DMS79 (cell line): ENCODE results near the gene SLC35G6.
"Not testable (repeated sequence)": the region's sequence is repeated elsewhere in the genome, so short reads cannot be mapped to it uniquely, and the experiment has no call there.

Source experiments
- DNase-seq: peaks from one replicate; lab custom pipeline; 2025; lab: John Stamatoyannopoulos, UW

SLC35G6 gene

DNA sequence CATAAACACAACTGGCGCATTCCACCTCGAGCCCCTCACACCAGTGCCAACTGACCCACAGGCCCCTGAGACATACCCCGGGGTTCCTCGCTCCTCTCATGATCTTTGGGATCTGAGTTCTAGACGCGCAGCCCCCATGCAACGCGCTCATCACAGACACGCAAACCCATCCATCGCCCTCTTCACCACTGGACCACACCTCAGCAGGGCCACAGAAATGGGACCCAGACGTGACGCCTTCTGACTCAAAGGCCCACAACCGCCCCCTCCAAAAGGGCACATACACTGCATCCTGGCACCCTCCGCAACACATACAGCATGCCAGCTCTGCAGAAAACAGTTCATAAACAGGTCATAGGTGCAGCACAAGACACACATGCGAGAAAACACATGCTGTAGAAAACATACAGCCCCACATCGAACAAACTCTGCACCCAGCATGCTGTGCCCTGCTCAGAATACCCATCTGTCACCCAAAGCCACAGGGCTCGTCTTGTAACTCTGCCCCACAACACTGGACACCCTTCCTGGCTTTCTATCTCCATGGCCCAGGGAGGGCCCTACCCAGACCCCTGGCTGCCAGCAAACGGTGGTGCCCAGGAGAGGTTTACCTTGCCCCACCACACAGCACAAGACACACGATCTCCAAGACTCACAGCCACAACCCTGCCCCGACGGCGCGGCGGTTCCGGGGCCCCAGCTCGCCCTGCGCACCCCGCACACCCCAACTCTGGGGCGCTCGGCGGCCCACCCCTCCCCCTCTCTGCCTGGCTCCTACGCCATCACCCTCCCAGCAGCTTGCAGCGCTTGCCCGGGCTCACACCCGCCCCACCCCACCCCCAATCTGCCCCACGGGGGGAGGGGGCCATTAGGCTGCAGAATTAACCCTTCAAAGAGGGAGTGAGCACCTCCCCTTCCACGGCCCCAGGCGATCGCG lies 2.7 kb upstream of the SLC35G6 start:
- DNase-seq: no peak

- no peak for DNase-seq
These were observed 1.8 kb upstream of the SLC35G6 start, which contains the start of gene ZBTB4 for GRCh38 chr17:7479213-7480088. ZBTB4 (minus strand) TSS chr17:7479631; CDS start chr17:7466801, 12,830 bp downstream.

- DNase-seq: no peak
These were observed 1.2 kb upstream of the SLC35G6 start for GRCh38 chr17:7480089-7480384.

DNA sequence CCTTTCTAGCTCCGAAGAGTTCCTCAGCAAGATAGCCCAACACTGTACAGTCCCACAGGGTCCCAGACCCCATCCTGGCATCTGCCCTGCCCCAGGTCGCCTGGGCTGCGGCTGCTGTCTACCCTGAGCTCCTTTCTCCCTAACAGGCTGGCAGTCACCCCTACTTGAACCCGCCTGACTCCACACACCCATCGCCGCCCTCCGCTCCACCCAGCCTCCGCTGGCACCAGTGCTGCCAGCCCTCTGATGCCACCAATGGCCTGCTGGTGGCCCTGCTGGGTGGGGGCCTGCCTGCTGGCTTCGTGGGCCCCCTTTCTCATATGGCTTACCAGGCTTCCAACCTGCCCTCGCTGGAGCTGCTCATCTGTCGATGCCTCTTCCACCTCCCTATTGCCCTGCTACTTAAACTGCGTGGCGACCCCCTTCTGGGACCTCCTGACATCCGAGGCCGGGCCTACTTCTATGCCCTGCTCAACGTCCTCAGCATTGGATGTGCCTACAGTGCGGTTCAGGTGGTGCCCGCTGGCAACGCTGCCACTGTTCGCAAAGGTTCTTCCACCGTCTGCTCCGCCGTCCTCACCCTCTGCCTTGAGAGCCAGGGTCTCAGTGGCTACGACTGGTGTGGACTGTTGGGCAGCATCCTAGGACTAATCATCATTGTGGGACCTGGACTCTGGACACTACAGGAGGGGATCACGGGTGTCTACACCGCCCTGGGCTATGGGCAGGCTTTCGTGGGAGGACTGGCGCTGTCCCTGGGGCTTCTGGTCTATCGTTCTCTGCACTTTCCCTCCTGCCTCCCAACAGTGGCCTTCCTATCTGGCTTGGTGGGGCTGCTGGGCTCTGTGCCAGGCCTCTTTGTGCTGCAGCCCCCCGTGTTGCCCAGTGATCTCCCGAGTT lies 846 bp downstream of the SLC35G6 start:
- DNase-seq: not testable (repeated sequence)

DNA sequence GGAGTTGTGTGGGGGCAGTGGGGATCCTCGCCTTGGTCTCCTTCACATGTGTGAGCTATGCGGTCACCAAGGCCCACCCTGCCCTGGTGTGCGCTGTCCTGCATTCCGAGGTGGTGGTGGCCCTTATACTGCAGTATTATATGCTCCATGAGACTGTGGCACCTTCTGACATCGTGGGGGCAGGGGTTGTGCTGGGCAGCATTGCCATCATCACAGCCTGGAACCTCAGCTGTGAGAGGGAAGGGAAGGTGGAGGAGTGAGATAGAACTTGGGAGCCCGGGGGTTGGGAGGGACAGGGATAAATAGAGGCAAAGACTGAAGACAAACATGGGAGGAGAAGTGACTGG lies 1.5 kb downstream of the SLC35G6 start:
- not testable (repeated sequence) for DNase-seq

DNA sequence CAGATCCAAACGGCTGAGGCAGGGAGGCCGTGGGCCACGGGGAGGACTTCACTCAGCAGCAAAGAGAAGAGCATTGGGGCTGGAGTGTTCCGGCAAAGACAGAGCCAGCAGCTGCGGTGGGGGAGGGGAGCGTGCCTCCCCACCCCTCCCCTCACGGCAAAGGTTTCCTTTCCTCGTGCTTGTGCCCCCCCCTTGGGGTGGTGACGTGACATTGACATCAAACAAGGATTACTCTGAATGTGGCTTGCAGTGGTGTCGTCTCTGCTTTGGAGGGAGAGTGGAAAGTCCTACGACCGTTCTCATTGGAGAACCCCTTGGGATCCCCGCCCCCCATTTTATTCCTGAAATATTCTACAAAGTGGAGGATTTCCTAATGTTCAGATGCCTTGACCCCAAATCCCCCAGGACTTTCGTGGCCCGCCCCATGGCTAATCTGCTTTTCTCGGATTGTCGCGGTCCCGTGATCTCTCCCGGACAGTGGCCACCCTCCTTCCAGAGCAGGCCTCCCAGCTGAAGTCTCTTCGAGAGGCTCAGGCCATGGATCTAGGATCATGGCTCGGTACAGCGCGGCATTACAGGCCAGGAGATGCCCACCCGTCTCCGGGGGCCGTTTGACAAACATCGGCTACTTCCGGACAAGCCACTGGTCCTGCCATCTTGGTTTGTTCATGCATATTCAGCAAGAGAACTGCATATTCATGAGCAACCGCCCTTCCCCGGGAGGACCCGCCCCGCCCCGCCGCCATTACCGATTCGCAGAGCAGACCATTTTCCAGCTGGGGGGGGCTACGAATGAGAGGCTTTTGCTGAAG lies 2.2 kb downstream of the SLC35G6 start:
- peak; percentile 94 for DNase-seq

- peak; percentile 95 for DNase-seq
These were observed 3.0 kb downstream of the SLC35G6 start, which contains the start of gene POLR2A for GRCh38 chr17:7484067-7484918. POLR2A (plus strand) TSS chr17:7484366.

GRCh38 chr17:7484919-7485377 lies 3.7 kb downstream of the SLC35G6 start:
- peak; percentile 56 for DNase-seq

DNA sequence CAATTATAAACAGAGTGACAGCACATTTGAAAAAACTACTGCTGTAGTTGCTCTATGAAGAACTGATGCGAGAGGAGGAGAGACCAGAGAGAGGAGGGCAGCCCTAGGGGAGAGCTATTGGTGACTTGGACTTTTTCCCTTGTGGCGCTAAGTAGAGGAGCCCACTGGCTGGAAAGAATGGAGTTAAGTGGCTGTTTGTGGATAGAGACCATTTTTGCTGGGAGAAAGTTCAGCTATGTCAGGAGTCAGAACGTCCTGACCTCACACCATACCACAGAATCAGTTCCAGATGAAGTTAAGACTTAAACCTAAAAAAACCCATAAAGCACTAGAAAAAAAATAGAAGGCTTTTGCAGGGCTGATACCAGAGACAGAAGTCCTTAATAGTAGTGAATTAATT lies 4.9 kb downstream of the SLC35G6 start:
- DNase-seq: no peak

GRCh38 chr17:7490144-7490543 lies 8.9 kb downstream of the SLC35G6 start:
- DNase-seq: no peak

- no peak for DNase-seq
These were observed 10.3 kb downstream of the SLC35G6 start for GRCh38 chr17:7491583-7491982.

DNA sequence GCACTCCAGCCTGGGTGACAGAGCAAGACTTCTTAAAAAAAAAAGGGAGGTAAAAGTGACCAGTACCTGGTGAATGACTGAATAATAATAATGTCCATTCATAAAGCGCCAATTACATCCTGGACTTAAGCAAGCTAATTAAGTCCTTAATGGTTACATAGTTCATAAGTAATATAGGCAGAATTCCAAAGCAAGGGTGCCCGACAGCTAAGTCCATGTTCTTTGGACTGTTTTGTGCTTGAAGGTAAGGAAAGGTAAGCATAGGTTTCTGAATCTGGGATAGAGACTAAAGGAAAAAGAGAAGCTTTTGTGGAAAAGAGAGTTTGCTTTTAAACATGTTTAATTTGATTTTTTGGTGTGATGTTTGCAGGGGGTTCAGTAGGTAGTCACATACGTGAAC lies 12.7 kb downstream of the SLC35G6 start:
- no peak for DNase-seq

DNA sequence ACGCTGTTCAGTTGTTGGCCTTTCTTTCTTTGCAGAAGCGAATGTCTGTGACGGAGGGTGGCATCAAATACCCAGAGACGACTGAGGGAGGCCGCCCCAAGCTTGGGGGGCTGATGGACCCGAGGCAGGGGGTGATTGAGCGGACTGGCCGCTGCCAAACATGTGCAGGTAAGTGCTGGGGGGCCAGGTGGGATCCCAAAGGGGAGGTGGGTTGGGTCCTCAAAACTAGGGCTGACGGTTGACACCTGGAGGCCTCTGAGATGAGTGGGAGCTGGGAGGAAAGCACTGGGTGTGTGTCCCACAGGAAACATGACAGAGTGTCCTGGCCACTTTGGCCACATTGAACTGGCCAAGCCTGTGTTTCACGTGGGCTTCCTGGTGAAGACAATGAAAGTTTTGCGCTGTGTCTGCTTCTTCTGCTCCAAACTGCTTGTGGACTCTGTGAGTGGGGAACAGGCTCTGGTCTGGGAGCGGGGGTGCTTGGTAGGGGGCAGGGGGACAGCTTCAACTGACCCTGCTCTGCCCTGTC lies 14.7 kb downstream of the SLC35G6 start:
- DNase-seq: no peak

- no peak for DNase-seq
These were observed 15.4 kb downstream of the SLC35G6 start for GRCh38 chr17:7496470-7497183.

DNA sequence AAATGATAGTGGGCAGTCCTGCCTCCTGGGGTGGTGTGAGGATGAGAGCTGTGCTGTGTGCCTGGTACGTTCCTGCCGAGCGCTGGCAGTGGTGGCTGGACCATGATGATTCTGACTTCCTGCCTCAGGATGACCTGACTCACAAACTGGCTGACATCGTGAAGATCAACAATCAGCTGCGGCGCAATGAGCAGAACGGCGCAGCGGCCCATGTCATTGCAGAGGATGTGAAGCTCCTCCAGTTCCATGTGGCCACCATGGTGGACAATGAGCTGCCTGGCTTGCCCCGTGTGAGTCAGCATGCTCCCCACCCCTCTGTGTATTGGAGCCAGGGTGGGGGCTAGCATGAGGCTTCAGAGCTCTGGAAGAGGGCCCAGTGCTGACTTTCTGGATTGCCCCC lies 16.0 kb downstream of the SLC35G6 start:
- no peak for DNase-seq

- DNase-seq: no peak
These were observed 16.4 kb downstream of the SLC35G6 start for GRCh38 chr17:7497636-7498035.

GRCh38 chr17:7499161-7499560 lies 17.9 kb downstream of the SLC35G6 start:
- DNase-seq: no peak

GRCh38 chr17:7501729-7502128 lies 20.5 kb downstream of the SLC35G6 start:
- no peak for DNase-seq
